A549 (cell line): ENCODE results near the gene MYH14. TPM values are rescaled to one million over a fixed set of nuclear protein-coding genes. Genes with fewer than 3 reads are reported as not detected.
"Not testable (repeated sequence)": the region's sequence is repeated elsewhere in the genome, so short reads cannot be mapped to it uniquely, and the experiment has no call there.

Experiments used
- ATAC-seq, 2 experiments: fragments of 200-7000 bp in 1 of 2; fragments of >200 bp in 1 of 2; cut with Nextera tagmentation in 1 of 2; cut with Tn5 transposase in 1 of 2; 3 replicates each; pipeline versions ENCODE4 v1.8.0 to v1.9.1; 2018 to 2020; ENCODE audit warnings: mild to moderate bottlenecking in 1 of 2, moderate library complexity in 1 of 2
- CTCF ChIA-PET: fragments of 300-600 bp; sonication (Branson Sonifier 250); formaldehyde crosslinking; extraction: SDS; loops from one replicate; lab custom pipeline; 2021; ENCODE audit warnings: antibody characterized with exemption, inconsistent platforms; lab: Yijun Ruan, JAX
- POLR2A ChIA-PET: fragments of 350-600 bp; formaldehyde crosslinking; extraction: SDS; loops from one replicate; lab custom pipeline; 2021; ENCODE audit warnings: antibody characterized with exemption, inconsistent platforms; lab: Yijun Ruan, JAX
- DNase-seq, 2 experiments: peaks; one replicate each; pipeline versions ENCODE4 v3.0.0 to v3.0.0-alpha.2; 2011 to 2016; ENCODE audit warnings: low read depth in 1 of 2, low spot score in 1 of 2
- FAIRE-seq: peaks from 2 replicates; lab custom pipeline; 2011; peaks lifted over from hg19 to GRCh38; lab: Jason Lieb, UNC
- H3K27ac ChIP-seq, 2 experiments: fragments of >200 bp; sonication (Bioruptor Twin); formaldehyde crosslinking; 3 replicates each; pipeline ENCODE4 v1.5.1; 2016 to 2017
- H3K4me1 ChIP-seq: fragments of >200 bp; sonication (Bioruptor Twin); formaldehyde crosslinking; 3 replicates; pipeline ENCODE4 v1.6.1; 2016
- H3K4me2 ChIP-seq: fragments of >200 bp; sonication (Bioruptor Twin); formaldehyde crosslinking; 3 replicates; pipeline ENCODE4 v1.6.1; 2016
- H3K4me3 ChIP-seq: fragments of >200 bp; sonication (Bioruptor Twin); formaldehyde crosslinking; 3 replicates; pipeline ENCODE4 v1.5.1; 2016
- H3K9me3 ChIP-seq: fragments of >200 bp; sonication (Bioruptor Twin); formaldehyde crosslinking; 3 replicates; pipeline ENCODE4 v1.6.1; 2016
- BCL3 ChIP-seq: fragments of >200 bp; sonication (Bioruptor Twin); formaldehyde crosslinking; IDR thresholded peaks from 3 replicates; pipeline ENCODE4 v1.6.1; 2016
- CHD4 ChIP-seq: fragments of 200-600 bp; sonication (generic); IDR thresholded peaks from 2 replicates; pipeline ENCODE4 v1.6.1; 2016; ENCODE audit warnings: antibody characterized with exemption, mild to moderate bottlenecking, borderline replicate concordance
- EHF ChIP-seq: fragments of 250-450 bp; sonication (Bioruptor Pico); IDR thresholded peaks from 2 replicates; pipeline ENCODE4 v1.5.0; 2020; ENCODE audit warnings: mild to moderate bottlenecking
- FOSB ChIP-seq: fragments of 250-450 bp; sonication (Bioruptor Pico); IDR thresholded peaks from 2 replicates; pipeline ENCODE4 v1.5.0; 2020; ENCODE audit warnings: mild to moderate bottlenecking, moderate library complexity
- HEYL ChIP-seq: fragments of 250-450 bp; sonication (Bioruptor Pico); IDR thresholded peaks from 2 replicates; pipeline ENCODE4 v1.8.0; 2021; ENCODE audit warnings: mild to moderate bottlenecking, moderate library complexity
- JUN ChIP-seq, 2 experiments: fragments of >200 bp; sonication (Bioruptor Twin); formaldehyde crosslinking; IDR thresholded peaks; 2 replicates in 1 of 2; 3 replicates in 1 of 2; pipeline ENCODE4 v1.6.1; 2016 to 2017
- MAX ChIP-seq: IDR thresholded peaks from 2 replicates; pipeline ENCODE4 v1.6.1; 2012
- MAZ ChIP-seq: fragments of 150-350 bp; IDR thresholded peaks from 2 replicates; pipeline ENCODE4 v1.6.1; 2014; ENCODE audit warnings: antibody characterized with exemption, low read depth, low read length, borderline replicate concordance
- PHF8 ChIP-seq: fragments of 200-600 bp; sonication (generic); IDR thresholded peaks from 2 replicates; pipeline ENCODE4 v1.6.1; 2016; ENCODE audit warnings: low read depth, mild to moderate bottlenecking, antibody characterized with exemption, moderate library complexity, borderline replicate concordance
- POLR2A ChIP-seq: IDR thresholded peaks from 2 replicates; pipeline ENCODE4 v1.6.1; 2012; ENCODE audit warnings: mild to moderate bottlenecking, low read length
- RARB ChIP-seq: fragments of 250-450 bp; sonication (Bioruptor Pico); IDR thresholded peaks from 2 replicates; pipeline ENCODE4 v1.8.0; 2021; ENCODE audit warnings: mild to moderate bottlenecking, moderate library complexity
- RCOR1 ChIP-seq: fragments of 150-350 bp; IDR thresholded peaks from 2 replicates; pipeline ENCODE4 v1.6.1; 2014; ENCODE audit warnings: antibody characterized with exemption, low read length, low read depth
- RFX5 ChIP-seq: fragments of 450-650 bp; IDR thresholded peaks from 2 replicates; pipeline ENCODE4 v1.7.1; 2014; ENCODE audit warnings: antibody characterized with exemption, mild to moderate bottlenecking, moderate library complexity
- SMC3 ChIP-seq: fragments of >200 bp; sonication (Bioruptor Twin); formaldehyde crosslinking; IDR thresholded peaks from 3 replicates; pipeline ENCODE4 v1.6.1; 2018; ENCODE audit warnings: inconsistent platforms
- TFCP2L1 ChIP-seq: fragments of 250-450 bp; sonication (Bioruptor Pico); IDR thresholded peaks from 2 replicates; pipeline ENCODE4 v1.5.0; 2021; ENCODE audit warnings: mild to moderate bottlenecking
- ZC3H11A ChIP-seq: fragments of 450-650 bp; IDR thresholded peaks from 2 replicates; pipeline ENCODE4 v1.6.1; 2014; ENCODE audit warnings: antibody characterized with exemption, mild to moderate bottlenecking
- WGBS: methylation state at CpG from one replicate; pipeline ENCODE4 v1.1.6; 2017; ENCODE audit errors: missing lambda C conversion rate; 5-methylcytosine and 5-hydroxymethylcytosine counted together
- polyA plus RNA-seq, 4 experiments: library from polyadenylated mRNA; depleted of rRNA in 3 of 4; stranded (reverse); fragments of >200 nt; fragmentation: RNase III in 1 of 4; extraction: RNeasy Plus Mini Kit Qiagen cat#74134 plus additional on column Dnase treatment in 1 of 4; gene quantifications; 2 replicates in 3 of 4; 3 replicates in 1 of 4; pipeline ENCODE4 v1.2.3, GENCODE V29; 2011 to 2017
- TF ChIP-seq, protein P1 (sequence below): IDR thresholded peaks from 2 replicates; pipeline ENCODE4 v1.6.1; 2012; ENCODE audit warnings: low read depth, borderline replicate concordance

Gene MYH14
- polyA plus RNA-seq, 2 of the 4 experiments (the other 2 are of a cell fraction) = 4.0 to 7.0 TPM

DNA sequence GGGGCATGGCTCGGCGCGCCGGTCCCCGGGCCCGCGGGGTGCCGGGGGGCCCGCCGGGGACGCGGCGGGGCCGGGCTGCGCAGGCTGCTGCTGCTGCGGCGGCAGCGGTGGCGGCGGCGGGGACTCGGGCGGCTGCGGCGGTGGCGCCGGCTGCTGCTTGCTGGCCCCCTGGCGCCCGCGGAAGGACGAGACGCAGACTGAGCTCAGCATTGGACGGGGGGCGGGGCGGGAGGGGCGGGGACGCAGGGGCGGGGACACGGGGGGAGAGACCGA, 125.4 kb downstream of the MYH14 start:
- Histone ChIP-seq H3K4me2 (peak overlapping the region; percentile 92), H3K27ac (peak overlapping the region; percentile 37 to 75; a peak in 5 of 6 replicates), H3K4me1 (peaks cover 41% of the 10 kb centered on the region), H3K4me3 (peak overlapping the region; percentile 46), H3K9me3 (no peaks in the 10 kb centered on the region)
- ChIA-PET POLR2A (interaction anchor here (0.5 to 1.9 kb wide), 16 partner anchors 13 to 1073 kb away, joined by 3 to 23 read pairs (median 5); partner anchors contain the start of genes ATF5, JOSD2, NUP62 and POLD1), CTCF (interaction anchor here (0.6 to 3.0 kb wide), 29 partner anchors 10 to 393 kb away, joined by 3 to 76 read pairs (median 4); no protein-coding TSS in a partner anchor)
- WGBS = 4% methylated on average over 18 of the region's 40 CpGs
- no peak for DNase-seq
- no peak for TF ChIP-seq HEYL
- TF ChIP-seq SMC3 = 0 out of 3 replicates have a peak, but pooled peaks have one; percentile 20
- peak; percentile 48; the same call in 1 of the 2 replicates for TF ChIP-seq POLR2A
- TF ChIP-seq BCL3 = 0 out of 3 replicates have a peak, but pooled peaks have one; percentile 10
- no peak for FAIRE-seq
- ATAC-seq = peak; percentile 31 to 35

- DNase-seq (peak; percentile 99 to 100), ATAC-seq (peak; percentile 54 to 83)
Observed at GRCh38 chr19:50329146-50329925, 125.9 kb downstream of the MYH14 start, which contains the start of gene KCNC3. Gene KCNC3, minus strand, starts transcription at chr19:50329377. Its CDS starts 295 bp downstream, at chr19:50329082.

DNA sequence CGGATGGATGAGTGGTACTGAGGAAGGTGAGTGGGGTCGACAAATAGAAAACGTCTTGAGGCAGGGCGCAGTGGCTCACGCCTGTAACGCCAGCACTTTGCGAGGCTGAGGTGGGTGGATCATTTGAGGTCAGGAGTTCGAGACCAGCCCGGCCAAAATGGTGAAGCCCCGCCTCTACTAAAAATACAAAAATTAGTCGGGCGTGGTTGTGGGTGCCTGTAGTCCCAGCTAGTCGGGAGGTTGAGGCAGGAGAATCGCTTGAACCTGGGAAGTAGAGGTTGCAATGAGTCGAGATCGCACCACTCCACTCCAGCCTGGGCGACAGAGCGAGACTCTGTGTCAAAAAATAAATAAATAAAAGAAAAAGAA, 126.5 kb downstream of the MYH14 start:
- not testable (repeated sequence) for DNase-seq, ATAC-seq, H3K9me3 ChIP-seq, FAIRE-seq
- peak overlapping the region; percentile 60 for H3K4me3 ChIP-seq
- peak overlapping the region; percentile 99 for H3K4me2 ChIP-seq
- TF ChIP-seq TFCP2L1 (CRISPR knock-in tag) = peak; percentile 79
- 0 out of 2 replicates have a peak, but pooled peaks have one; percentile 3 for TF ChIP-seq PHF8
- 0 out of 2 replicates have a peak, but pooled peaks have one; percentile 37 for TF ChIP-seq EHF (CRISPR knock-in tag)
- peak; percentile 63; the same call in 1 of the 2 replicates for TF ChIP-seq CHD4
- 0 out of 2 replicates have a peak, but pooled peaks have one; percentile 15 for TF ChIP-seq FOSB
- POLR2A ChIA-PET = interaction anchor here (1.0 to 1.9 kb wide), 5 partner anchors 27 to 401 kb away, joined by 4 to 8 read pairs (median 4); partner anchors contain the start of genes ATF5 and NUP62
- CTCF ChIA-PET = interaction anchor here (1.1 to 3.0 kb wide), 4 partner anchors 38 to 194 kb away, joined by 4 to 76 read pairs (median 5); no protein-coding TSS in a partner anchor
- H3K27ac ChIP-seq = peak overlapping the region; percentile 50 to 68; a peak in 5 of 6 replicates
- 20% methylated on average over 18 of the region's 18 CpGs for WGBS
- H3K4me1 ChIP-seq = peaks cover 45% of the 10 kb centered on the region

More at GRCh38 chr19:50329146-50329925, 125.9 kb downstream of the MYH14 start, which contains the start of gene KCNC3:
- Histone ChIP-seq H3K4me2 (peak within 1 kb of the TSS; percentile 99), H3K4me3 (peak within 1 kb of the TSS; percentile 60), H3K9me3 (0 out of 3 replicates have a peak, but pooled peaks cover 3% of the 10 kb centered on the region), H3K27ac (peak within 1 kb of the TSS; percentile 50 to 75; a peak in 5 of 6 replicates), H3K4me1 (peaks cover 45% of the 10 kb centered on the region)
- ChIA-PET POLR2A (interaction anchor here (0.5 to 1.9 kb wide), 17 partner anchors 14 to 1073 kb away, joined by 3 to 23 read pairs (median 5); partner anchors contain the start of genes ATF5, JOSD2, NUP62 and POLD1), CTCF (interaction anchor here (0.6 to 3.0 kb wide), 21 partner anchors 11 to 393 kb away, joined by 3 to 76 read pairs (median 5); no protein-coding TSS in a partner anchor)
- FAIRE-seq = no peak
- 1% methylated on average over 38 of the region's 43 CpGs for WGBS
- TF ChIP-seq, protein P1, sequence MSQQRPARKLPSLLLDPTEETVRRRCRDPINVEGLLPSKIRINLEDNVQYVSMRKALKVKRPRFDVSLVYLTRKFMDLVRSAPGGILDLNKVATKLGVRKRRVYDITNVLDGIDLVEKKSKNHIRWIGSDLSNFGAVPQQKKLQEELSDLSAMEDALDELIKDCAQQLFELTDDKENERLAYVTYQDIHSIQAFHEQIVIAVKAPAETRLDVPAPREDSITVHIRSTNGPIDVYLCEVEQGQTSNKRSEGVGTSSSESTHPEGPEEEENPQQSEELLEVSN = peak; percentile 80; the same call in 1 of the 2 replicates
- peak; percentile 40; the same call in 1 of the 2 replicates for TF ChIP-seq MAZ
- TF ChIP-seq RCOR1 = no peak
- TF ChIP-seq PHF8 = peak; percentile 24; the same call in 1 of the 2 replicates
- TF ChIP-seq POLR2A = no peak; the same call in 1 of the 2 replicates
- peak; percentile 64; the same call in 1 of the 2 replicates for TF ChIP-seq MAX
- TF ChIP-seq ZC3H11A = no peak
- TF ChIP-seq RARB (CRISPR knock-in tag) = 0 out of 2 replicates have a peak, but pooled peaks have one; percentile 69
- TF ChIP-seq JUN (IDR thresholded peaks at IDR 0.05) = peak in 1 of 2 experiments; percentile 21; a peak in 1 of 5 replicates
- no peak for TF ChIP-seq RFX5
